HG02970 (cell line): ENCODE measurements around the gene NOB1.
"Not testable (repeated sequence)": the region's sequence is repeated elsewhere in the genome, so short reads cannot be mapped to it uniquely, and the experiment has no call there.

Experiments used
- ATAC-seq: cut with Tn5 transposase; IDR thresholded peaks from one replicate; pipeline ENCODE4 v1.9.1; 2021; ENCODE audit warnings: mild to moderate bottlenecking, moderate library complexity, moderate number of reproducible peaks; ENCODE audit not compliant: unreplicated experiment, low FRiP score

Gene NOB1

DNA sequence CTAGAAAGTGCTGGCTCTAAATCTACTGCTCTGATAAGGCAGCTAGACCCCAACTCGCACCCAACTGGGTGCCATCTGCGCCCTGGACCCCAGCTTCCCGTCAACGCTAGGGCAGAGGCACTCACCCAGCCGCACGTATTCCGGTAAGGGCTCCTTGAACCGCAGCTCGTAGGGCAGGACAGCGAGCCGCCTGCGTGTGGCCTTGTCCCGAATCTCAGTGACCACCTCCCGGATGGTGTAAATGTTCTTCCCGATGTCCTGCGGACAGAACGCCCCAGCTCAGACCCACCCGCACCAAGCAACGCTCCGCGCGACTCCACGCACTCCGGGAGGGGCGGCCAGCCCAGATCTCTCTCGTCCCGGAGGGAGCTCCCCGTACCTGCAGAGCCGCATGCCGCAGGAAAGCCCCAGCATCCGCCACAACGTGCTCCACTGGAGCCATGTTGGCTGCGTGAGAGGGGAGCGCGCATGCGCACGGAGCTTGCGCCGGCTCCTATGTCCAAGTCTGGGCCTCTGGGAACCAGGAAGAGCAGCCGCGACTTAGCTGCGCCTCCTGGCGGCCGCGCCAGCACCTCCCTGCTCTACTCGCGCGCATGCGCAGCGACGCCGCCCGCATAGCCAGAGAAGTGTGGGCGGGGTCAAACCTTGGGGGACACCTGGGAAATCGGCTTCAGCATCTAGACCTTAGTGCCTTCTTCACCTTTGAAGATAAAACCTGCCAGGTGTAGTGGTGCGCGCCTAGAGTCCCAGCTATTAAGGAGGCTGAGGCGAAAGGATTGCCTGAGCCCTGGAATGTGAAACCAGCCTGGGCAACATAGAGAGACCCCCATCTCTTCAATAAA is at the start of gene NOB1:
TSS of gene NOB1 (minus strand) at position 458 of the 842 bp plus-strand sequence. CDS start at position 442, 16 bp downstream.
- peak; percentile 97 for ATAC-seq

DNA sequence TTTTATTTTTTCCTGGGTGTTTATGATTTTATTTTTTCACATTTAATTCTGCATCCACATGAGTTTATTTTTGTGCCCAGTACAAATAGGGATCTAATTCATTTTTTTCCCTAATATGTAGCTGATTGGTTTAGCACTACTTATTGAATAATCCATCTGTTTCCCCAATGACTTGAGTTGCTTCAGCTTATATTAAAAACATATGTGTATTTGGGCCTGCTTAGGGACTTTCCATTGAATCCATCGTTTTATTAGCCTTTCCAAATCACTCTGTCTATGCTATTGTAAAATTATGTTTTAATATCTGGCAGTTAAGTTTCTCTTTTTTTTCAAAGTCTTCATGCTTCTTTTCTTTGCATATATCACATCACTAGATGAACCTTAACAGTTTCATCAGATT is 49.6 kb upstream of the NOB1 start:
- ATAC-seq: no peak

DNA sequence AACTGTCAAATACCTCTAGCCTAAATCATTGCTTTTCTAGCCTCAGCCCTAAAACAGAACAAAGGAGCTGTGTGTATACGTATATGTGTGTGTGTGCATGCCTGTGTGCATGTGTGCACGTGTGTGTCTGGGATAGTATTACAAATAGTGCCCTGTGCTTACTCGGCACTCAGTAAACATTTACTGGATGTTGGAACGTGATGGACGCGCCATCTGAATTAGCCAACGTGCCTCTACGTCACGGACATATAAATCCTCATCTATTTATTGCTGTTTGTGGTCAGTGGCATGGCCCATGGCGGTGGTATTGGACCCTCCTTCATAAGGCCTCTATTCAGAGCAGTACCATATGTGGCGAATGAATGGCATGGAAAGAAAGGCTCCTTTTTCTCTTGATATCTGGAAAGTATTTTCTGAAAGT is 44.9 kb upstream of the NOB1 start:
- no peak for ATAC-seq

DNA sequence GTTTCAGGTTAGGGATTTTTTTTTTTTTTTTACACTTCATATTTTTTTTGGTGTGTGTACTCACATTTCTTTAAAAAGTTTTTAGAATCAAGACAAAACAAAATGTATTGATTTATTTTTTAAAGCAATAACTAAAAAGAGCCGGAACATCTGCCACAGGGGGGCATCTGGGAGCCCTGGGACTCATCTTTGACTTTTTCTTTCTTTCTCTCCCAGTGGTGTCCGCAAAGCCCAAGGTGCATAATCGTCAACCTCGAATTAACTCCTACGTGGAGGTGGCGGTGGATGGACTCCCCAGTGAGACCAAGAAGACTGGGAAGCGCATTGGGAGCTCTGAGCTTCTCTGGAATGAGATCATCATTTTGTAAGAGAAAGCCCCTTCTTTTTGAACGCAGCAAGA is 43.7 kb upstream of the NOB1 start:
- ATAC-seq: no peak

DNA sequence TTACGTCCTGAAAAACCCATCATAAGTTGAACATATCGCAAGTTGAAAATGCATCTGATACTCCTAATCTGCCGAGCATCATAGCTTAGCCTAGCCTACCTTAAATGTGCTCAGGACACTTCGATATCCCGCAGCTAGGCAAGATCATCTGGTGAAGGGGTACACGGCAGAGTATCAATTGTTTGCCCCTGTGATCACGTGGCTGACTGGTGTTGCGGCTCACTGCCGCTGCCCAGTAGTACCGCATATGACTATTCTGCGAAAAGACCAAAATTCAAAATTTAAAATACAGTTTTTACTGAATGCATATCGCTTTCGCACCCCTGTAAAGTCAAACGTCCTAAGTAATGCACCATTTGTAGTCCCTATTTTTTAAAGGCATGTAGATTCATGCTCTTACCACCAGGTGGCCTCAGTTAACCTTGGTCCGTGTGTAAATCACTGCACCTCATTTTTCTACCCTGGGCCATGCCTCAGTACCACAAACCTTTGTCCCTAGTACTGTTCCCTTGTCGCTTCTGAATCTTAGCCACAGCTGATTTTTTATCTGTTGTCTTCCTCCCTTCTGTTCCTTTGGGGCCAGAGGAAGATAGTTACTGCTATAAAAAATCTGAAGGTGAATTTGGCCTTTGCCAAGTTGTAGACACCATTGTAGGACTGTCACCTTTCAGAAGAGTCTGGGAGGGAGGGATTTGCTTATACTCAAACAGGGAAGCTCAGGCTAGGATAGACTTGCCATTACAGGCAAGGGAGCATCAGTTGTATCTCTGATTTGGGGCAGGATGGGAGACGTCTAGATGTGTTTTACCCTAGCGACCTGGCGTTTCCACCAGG is 41.8 kb upstream of the NOB1 start:
- ATAC-seq: no peak

DNA sequence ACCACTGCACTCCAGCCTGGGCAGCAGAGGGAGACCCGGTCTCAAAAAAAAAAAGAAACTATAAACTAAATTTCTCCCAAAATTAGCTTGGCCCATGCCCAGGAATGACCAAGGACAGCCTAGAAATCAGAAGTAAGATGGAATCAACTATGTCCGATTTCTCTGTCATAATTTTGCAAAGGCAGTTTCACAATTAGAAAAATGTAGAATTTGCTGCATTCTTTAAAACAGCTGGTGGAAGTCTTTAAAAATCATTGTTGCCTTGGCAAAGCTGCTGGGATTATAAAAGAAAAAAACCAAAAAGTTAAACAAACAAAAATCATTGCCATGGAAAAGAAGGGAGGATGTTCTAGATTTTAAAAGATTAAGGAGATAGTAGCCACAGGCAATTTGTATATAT is 39.8 kb upstream of the NOB1 start:
- no peak for ATAC-seq

DNA sequence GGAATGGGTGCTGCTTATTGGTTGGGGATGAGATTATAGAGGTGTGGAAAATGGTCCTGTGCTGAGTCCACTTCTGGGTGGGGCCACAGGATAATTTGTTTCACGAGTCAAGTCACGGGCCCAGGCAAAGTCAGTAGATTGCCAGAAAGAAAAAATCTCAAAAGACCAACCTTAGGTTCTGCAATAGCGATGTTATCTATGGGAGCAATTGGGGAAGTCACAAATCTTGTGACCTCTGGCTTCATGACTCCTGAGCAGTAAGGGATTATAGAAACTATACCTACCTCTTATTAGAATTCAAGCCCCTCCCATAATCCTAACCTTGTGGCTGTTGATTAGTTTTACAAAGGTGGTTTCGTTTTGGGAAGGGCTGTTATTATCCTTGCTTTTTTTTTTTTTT is 38.8 kb upstream of the NOB1 start:
- no peak for ATAC-seq

DNA sequence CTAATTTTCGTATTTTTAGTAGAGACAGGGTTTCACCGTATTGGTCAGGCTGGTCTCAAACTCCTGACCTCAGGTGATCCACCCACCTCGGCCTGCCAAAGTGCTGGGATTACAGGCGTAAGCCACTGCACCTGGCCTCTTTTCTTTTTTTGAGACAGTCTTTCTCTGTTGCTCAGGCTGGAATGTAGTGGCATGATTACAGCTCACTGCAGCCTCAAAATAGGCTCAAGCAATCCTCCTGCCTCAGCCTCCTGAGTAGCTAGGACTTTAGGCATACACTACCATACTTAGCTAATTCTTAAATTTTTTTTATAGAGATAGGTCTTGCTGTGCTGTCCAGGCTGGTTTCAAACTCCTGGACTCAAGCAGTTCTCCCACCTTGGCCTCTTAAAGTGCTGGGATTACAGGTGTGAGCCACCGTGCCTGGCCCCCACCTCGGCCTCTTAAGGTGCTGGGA is 36.7 kb upstream of the NOB1 start:
- ATAC-seq: not testable (repeated sequence)

DNA sequence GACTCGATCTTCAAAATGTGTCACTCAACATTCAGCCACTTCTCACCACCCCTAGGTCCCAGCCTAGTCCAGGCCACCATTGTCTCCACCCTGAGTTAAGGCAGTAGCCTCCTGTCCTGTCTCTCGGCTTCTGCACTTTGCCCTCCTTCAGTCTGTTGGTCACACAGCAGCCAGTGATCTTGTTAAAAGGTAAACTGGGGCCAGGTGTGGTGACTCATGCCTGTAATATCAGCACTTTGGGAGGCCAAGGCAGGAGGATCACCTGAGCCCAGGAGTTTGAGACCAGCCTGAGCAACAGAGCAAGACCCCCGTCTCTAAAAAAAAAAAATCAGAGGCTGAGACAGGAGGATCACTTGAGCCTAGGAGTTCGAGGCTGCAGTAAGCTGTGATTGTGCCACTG is 33.2 kb upstream of the NOB1 start:
- ATAC-seq: no peak

DNA sequence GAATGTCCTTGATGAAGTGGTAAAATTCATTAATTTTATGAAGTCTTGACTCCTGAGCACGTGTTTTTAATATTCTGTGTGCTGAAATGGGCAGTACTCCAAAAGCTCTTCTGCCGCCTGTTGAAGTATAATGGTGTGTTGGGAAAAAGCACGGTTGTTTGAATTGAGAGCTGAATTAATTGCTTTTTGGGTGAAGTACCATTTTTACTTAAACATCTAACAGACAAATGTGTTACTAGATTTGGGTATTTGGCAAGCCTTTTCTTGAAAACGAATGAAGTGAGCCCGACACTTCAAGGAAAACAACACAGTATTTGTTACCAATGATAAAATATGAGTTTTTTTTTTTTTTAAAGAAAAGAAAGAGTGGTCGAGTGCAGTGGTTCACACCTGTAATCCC is 29.9 kb upstream of the NOB1 start:
- ATAC-seq: no peak

DNA sequence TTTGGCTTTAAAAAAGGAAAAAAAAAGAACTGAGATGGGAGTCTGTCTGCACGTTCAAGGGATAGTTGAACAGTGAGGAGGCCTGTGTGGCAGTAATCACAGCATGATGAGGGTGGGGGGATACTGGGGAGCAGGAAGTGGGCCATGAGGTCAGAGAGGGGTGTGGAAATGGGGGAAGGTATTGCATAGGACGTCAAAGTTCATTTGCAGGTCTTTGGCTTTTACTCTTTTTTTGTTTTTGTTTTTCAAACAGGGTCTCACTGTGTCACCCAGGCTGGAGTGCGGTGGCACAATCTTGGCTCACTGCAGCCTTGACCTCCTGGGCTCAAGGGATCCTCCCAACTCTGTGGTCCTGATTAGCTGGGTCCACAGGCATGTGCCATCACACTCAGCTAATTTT is 26.4 kb upstream of the NOB1 start:
- ATAC-seq: no peak

DNA sequence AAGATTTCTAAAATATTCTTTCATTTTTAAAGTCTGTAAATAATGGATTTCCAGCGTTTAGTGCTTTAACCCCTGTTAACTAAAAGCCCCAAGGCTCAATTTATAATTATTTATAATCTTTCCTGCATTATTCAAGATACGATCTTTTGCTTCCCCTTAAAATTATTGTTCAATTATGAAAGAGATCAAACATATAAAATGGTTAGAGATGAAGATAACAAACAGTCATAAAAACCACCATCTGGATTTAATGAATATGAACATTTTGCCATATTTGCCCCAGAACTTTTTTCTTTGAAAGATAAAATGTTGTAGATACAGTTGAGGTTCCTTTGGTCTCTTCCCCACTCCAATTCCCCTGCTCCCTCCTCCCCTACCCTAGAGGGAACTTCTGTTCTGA is 25.0 kb upstream of the NOB1 start:
- ATAC-seq: no peak

DNA sequence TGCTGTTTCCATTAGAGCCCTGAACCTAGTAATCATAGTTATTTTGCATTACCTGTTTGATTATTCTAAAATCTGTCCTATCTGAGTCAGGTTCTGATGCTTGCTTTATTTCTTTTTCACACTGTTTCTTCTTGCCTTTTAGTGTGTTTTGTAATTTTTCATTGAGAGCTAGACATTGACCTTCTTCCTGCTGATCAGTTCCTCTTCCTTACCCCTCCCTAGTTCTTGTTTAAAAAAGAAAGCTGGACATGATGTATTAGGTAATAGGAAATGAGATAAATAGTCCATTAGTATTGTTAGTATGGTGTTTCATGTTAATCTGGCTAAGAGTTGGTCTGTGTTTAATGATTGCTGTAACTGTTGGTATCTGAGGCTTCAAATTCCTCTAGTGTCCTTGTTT is 20.8 kb upstream of the NOB1 start:
- no peak for ATAC-seq

DNA sequence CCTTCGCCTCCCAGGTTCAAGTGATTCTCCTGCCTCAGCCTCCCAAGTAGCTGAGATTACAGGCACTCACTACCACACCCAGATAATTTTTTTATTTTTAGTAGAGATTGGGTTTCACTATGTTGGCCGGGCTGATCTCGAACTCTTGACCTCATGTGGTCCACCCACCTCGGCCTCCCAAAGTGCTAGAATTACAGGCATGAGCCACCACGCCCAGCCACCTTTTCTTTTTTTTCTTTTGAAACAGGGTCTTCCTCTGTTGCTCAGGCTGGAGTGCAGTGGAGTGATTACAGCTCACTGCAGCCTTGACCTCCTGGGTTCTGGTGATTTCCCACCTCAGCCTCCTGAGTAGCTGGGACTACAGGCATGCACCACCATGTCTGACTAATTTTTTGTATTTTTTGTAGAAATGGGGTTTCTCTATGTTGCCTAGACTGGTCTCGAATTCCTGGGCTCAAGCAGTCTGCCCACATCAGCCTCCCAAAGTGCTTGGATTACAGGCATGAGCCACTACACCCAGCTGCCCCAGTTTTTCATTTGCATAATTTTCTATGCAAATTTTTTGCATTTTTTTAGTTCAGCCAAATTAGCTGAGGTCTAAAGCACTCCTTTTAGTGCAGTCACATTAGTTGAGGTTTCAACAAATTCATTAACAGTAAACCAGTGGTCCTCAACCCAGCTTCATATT is 18.7 kb upstream of the NOB1 start:
- peak; percentile 50 for ATAC-seq

DNA sequence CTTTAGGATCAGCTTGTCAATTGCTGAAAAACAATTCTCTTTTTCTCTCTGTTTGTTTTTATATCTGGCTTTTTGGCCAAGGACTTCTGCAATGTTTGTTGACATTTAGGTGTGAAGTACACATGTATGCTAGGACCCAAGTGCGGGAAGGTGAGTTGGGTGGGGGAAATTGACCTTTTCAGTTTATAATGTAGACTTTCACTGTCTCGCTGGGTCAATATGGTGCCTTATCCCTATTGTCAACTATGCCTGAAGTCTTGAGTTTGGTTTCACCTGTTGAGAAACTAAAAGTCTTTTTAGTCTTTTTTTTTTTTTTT is 16.9 kb upstream of the NOB1 start:
- ATAC-seq: no peak

DNA sequence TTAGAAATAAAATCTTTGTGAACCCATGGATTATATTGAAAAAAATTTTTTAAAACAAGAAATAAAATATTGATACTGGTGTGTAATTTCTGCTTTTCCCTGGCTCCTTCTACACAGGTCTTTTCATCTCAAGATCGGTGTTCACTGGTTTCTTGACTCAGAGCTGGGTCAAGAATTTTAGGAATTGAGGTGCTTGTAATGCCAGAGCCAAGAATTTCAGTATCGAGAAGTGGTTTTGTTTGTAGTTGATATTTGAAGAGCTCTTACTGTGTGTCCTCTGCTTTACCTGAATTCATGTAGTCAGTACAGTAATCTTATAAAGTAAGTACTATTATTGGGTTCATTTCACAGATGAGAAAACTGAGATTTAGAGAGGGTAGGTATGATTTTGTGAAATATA is 14.7 kb upstream of the NOB1 start:
- ATAC-seq: no peak

DNA sequence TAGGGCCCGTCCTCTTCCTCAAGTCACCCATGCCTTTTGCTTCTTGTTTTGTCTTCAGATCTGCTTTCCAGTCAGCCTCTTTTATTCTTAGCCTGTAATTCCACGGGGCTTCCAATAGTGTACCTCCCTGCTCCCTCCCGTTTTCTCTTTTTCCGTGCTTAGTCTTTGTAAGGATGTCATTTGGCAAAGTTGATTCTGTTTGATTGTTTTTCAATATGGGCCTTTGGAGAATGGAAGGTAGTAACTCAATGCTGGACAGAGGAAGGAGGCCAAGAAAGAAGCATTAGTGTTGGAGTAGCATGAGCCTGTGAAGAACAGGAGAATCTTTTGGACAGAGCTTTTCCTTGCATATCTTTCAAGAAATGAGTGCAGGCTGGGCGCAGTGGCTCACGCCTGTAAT is 13.9 kb upstream of the NOB1 start:
- ATAC-seq: no peak

DNA sequence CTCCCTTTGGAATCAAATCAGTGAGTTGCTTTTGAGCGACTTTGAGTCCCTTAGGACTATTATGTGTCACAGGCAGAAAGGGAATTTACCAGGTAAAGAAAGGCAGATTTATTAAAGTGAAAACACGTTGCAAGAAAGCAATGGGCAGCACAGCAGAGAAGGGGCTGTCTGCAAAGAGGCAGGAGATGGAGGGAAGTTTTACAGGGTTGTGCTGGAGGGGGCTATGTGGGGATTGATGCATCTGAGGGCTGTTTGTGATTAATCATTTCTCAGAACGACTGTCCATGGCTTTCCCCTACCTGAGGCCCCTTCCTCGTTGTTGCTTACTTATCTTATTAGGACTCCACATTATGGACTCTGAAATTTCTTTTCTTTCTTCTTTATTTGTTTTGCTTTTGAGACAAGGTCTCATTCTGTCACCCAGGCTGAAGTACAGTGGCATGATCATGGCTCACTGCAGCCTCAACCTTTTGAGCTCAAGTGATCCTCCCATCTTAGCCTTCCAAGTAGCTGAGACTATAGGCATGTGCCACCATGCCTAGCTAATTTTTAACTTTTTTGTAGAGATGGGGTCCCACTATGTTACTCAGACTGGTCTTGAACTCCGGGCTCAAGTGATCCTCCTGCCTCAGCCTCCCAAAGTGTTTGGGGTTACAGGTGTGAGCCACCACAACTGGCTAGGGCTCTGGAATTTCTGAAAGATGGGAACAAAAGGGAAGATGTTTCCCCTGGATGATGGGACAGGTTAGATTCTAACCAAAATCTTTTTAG is 12.9 kb upstream of the NOB1 start:
- no peak for ATAC-seq

DNA sequence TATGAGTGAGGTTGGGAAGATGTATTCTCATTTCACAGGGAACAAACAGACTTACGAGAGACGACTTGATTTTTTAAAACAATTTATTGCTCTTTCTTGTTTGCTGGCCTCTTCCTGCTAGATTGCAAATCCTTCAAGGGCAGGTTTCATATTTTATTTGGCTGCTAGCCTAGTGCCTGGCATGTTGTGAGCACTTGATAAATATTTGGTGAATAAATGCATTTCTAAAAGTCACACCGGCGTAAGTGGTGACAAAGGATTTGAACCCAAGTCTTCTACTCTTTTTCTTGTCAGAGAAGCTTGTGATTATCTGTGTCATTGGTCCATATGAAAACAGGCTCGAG is 8.8 kb upstream of the NOB1 start:
- no peak for ATAC-seq

DNA sequence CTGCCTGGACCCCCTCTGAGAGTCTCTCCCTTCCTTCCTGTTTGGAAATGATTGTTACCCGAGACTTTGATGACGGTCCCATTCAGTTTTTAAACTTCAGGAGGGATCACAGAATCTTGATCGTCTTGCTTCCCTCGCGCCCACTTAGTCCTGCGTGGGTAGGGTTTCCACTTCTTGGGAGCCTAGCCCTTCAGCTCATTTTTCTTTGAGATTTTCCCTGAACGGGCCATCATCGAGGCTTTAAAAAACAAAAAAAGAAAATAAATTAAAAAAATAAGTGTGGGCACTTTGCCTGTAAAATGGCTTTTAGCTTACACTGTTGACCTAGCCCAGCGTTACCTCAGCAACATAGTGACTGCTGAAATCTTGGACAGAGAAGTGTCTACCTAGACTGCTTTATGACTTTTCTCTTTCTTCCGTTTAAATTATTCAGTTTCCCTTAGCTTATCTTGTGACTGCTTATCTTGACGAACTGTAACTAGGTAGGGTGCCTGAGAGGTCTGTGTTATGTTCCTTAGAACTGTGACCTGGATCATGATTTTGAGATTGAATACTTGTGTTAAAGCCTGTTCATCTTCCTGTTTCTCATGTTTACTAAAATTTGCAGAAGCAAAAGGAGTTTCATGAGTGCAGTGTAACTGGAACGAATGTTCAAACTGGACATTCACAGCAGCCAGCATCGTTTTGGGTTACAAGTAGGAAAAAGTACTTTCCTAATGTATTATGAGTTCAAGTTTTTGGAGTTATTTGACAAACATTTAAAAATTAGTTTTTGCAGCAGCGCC is 8.3 kb upstream of the NOB1 start:
- ATAC-seq: no peak
